ENCODE measurements around the gene DHDDS.

DNA sequence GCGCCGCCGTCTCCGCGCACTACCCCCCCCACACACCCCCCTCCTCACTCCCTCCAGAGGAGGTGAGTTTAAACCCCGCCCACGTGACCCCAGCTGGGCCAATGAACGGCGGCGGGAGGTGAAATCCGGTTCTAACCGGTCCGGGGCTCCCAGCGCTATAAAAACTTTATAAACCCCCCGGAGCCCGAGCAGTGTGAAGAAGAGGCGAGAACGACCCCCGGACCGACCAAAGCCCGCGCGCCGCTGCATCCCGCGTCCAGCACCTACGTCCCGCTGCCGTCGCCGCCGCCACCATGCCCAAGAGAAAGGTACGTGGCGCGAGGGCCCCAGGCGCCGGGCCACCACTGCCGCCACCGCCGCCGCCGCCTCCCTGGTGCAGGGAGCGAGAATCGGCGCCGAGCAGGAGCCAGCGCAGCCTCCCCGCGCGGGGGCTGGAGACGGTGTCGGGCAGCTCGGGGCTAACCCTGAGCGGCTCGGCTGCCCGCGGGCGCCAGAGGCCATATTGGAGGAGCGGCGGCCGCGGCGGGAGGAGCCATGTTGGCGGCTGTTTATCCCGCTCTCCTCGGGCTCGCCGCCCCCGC, 40.3 kb downstream of the DHDDS start, which contains the start of gene HMGN2:
- TF ChIP-seq, protein P1, sequence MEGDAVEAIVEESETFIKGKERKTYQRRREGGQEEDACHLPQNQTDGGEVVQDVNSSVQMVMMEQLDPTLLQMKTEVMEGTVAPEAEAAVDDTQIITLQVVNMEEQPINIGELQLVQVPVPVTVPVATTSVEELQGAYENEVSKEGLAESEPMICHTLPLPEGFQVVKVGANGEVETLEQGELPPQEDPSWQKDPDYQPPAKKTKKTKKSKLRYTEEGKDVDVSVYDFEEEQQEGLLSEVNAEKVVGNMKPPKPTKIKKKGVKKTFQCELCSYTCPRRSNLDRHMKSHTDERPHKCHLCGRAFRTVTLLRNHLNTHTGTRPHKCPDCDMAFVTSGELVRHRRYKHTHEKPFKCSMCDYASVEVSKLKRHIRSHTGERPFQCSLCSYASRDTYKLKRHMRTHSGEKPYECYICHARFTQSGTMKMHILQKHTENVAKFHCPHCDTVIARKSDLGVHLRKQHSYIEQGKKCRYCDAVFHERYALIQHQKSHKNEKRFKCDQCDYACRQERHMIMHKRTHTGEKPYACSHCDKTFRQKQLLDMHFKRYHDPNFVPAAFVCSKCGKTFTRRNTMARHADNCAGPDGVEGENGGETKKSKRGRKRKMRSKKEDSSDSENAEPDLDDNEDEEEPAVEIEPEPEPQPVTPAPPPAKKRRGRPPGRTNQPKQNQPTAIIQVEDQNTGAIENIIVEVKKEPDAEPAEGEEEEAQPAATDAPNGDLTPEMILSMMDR (IDR thresholded peaks at IDR 0.05), result no peak
- TF ChIP-seq ZFX (IDR thresholded peaks at IDR 0.05; ENCODE audit: borderline replicate concordance), result no peak

All from 22Rv1 (cell line).